ENCODE data around the gene RALGPS1.

RALGPS1 gene

DNA sequence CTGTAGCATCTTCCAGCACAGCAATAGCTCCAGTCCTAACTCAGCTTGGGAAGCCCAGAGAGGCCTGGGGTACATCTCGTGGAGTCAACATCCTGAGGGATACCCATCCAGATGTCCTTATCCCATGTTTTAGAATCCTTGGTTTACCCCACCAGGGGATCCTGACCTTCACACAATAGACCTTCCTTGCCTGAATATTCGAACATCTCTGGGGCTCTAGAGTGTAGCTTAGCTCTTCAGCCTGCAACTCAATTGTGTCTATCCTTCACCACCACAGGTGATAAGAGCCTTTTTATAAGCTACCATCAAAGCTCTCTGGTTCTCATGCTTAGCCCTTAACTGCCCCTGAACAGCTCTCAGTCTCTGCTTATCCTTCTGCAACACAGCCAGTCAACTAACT lies 7.5 kb upstream of the RALGPS1 start:
- no peak for DNase-seq

DNA sequence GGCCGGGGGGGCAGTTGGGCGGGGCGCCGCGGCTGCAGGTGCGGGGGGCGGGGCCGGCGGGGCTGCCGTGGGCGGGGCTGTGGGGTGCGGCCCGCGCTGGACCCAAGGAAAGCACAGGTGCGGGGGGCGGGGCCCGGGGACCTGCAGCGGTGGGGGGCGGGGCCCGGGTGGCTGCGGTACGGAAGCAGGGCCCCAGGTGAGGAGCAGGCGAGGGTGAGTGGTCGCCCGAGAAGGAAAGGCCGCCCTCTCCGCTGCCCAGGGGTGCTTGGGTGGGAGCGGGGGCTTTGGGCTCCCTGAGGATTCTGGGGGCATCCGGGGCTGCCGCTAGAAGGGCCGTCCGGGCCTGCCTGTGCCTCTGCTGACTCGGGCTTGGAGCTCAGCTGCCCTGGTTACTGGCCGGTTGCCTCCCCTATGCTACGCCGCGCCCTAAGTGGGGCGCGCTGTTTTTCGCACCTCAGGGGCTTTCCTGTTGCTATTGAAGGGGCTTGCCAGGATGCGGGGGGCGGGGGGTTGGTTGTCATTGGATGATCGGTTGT lies 767 bp downstream of the RALGPS1 start:
- no peak for DNase-seq

DNA sequence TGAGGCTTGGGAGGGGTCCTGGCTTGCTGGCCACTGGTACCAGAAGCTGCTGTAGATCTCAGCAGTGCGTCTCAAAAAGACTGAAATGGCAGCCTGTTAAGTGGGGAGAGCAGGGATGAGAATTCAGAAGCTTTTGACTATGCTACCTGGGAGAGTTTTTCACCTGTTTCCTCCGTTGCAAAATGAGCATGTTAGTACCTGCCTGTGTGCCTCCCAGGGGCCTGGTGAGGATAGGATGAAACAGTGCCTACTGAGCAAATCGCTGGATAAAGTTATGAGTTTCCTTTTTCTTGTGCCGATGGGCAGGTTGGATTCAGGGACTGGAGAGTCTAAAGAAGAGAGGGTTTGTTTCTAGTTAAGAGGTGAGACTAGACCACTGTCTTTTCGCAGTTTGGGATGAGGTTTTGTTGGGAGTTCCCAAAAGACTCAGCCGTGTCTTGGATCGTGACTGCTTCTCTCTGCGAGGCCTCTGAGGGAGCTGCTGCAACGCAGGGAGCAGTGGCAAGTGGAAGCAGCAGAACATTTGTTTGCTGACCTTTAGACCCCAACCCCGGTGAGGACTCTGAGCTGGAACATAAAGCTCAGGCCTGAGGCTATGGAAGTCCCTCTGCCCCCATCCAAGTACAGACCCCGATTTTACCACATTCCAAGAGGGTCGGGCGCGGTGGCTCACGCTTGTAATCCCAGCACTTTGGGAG lies 1.4 kb downstream of the RALGPS1 start:
- DNase-seq = no peak

DNA sequence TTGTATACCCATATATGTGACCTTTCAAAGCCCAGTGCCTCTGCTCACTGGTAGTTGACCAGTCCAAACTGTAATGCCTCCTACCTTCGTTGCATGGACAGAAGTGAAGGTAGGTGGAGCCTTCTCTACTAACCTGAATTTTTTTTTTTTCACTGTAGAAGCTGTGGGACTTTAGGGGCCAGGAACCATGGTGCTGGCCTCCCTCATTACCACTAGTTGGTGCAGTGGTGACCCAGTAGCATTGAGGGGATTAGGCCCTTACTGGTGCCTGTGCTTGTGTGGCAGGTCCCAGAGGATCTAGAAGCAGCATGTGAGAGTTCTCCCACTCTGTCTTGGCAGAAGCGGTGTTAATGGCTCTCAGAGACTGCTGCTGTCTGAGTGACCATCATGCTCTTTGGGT lies 2.3 kb downstream of the RALGPS1 start:
- no peak for DNase-seq

DNA sequence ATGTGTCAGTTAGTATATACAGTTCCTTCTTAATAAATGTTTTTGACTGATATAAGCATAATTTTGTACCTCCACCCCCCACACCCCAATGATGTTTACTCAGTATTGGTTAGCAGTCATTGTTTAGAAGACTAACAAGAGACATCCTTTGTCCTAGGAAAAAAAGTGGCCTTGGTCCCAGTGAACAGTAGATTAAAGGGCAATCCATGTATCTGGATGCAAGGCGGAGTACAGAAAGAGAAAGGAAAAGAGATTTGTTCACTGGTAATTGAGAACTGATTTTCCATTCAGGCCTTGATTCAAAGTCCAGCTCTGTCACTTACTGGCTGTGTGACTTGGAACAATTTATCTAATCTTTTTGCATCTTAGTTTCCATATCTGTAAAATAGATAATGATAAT lies 4.6 kb downstream of the RALGPS1 start:
- DNase-seq = no peak

DNA sequence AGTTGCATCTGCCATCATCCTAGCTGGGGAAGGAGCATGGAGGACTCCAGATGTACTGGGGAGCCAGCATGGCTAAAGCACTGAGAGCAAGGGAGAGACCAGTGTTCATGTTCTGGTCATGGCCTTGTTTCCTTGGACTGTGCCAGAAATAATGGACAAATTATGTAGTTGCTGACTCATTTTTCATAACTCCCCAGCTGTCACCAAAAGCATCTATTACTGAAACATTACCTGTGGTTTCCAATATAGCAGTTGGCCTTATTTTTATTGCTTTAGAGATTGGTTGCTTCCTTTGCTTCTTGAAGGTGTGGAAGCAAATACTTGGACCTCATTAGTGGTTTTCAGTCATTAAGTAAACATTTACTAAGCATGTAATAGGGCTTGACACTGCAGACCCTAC lies 11.3 kb downstream of the RALGPS1 start:
- no peak for DNase-seq

DNA sequence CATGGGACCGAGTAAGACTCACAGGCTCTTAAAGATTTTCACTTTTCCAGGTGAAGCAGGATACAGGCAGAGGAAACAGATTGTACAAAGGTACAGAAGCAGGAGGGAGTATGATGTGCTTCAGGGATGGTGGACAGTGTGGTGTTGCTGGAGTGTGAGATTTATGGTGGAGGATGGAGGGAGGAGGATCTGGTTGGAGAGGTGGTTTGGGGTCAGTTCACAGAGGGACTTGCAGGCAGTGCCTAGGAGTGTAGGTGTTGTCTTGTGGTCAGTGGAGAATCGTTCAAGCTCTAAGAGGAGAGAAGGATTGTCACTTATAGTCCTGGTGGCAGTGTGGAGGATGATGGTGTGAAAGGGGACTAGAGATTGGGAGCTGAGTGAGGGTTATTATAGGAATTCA lies 11.8 kb downstream of the RALGPS1 start:
- DNase-seq = no peak

DNA sequence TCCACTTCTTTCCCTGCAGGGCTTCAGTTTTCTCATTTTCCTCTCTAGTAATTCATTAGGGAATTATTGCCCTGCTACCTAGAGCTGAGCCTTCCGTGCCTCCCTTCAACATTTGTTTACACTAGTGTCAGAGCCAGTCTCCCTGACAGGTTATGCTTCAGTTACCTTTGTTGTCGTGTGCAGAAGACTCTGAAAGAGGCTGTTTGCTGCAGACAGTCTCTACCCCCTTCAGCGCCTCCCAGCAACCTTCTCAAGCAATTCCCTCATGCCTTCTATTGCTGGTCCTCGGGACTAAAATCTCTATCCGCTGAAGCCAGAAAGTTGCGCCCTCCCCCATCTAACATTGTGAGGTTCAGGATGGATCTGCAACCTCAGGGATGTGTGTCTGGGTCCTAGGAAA lies 12.8 kb downstream of the RALGPS1 start:
- no peak for DNase-seq

DNA sequence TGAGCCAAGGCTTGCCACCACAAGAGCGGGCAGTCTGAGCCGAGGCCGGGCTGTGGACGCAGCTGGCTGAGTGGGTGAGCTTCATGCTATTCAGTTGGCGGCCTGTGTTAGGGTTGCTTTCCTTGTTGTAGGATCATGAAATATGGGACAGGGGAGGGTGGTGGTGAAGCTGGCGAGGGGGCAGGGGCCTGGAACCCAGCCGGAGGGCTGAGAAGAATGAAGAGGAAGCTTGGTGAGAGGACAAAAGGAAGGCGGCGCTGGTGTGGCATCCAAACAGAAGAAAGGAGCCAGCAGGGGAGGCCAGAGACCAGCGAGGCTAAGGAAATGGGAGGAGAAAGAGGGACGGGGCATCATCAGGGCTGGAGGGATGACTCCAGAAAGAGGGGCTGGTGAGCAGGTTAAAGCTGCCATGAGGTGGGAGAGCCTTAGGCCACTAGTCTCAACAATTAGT lies 18.3 kb downstream of the RALGPS1 start:
- DNase-seq = no peak

DNA sequence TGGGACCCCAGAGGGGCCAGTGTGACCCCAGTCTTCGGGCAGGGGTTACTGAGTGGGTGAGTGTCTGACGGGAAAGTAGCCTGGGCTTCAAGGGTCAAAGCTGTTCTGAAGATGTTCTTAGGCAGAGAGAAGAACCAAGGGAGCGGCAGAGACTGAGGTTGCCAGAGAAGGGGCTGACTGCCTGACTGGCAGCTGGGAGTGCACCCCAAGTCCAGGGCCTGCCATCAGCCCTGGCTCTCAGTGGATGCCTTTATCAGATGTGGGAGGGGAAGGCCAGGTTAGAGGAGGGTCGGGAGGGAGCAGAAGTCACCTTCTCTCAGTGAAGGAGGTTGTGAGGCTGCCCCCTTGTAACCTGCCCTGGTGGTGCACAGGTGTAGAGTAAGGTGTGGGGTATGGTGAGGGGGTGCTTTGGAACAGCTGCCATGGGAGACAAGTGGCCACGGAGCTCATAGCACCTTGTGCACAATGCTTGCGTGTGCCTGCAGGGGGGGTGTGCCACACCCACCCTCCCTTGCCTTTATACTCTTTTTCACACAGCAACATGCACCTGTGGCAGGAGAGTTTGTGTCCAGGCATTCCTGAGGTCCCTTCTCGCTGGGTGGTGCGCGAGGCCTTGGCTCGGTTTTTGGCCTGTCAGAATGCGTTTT lies 18.9 kb downstream of the RALGPS1 start:
- DNase-seq = no peak

DNA sequence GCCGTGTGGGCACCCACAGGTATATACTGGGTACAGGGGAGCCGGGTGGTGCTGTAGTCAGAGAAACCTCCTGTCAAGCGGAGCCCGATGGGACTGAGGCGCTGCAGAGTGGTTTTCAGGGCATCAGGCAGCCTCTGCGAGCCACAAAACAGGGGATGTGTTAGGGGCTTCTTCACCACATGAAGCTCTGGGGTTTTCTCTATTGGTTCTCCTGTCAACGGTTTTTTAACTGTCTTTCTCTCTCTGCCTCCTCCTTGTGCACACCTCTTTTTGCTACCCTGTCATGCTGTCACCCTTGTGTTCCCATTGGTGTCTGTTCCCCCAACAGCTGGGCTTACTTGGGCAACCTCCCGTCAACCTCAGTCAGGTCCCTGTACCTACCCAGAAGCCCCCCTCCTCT lies 19.9 kb downstream of the RALGPS1 start:
- no peak for DNase-seq

DNA sequence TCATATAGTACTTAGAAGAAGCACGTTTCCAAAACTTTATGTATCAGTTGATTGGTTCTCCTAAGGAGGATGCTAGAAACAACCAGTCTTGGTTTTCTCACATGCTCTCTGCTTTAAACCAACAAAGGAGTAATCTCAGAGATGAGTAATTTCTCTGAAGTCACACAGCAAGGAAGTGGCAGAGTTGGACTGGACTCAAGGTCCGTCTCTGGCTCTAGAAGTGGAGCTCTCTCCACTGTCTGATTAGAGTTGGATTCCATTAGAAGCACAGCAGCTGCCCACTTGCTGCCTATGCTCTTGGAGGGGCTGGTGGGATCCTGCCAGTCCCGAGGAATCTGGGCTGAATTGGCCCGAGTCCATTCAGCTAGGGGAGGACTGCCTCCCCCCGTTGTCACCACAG lies 21.0 kb downstream of the RALGPS1 start:
- no peak for DNase-seq

DNA sequence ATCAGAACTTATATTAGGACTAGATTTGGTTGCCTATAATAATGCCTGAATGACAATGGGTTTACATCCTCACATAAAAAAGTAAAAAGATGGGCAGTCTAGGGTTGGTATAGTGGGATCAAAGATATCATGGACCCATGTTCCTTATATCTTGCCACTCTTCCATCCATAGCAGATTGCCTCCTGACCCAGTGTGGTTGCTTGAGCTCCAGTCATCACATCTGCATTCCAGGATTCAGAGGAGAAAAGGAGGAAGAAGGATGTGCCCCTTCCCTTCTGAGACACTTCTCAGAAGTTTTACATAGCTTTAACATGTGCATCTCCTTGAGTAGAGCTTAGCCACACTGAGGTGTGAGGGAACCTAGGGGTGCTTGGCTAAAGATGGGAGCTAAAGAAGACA lies 22.9 kb downstream of the RALGPS1 start:
- no peak for DNase-seq

DNA sequence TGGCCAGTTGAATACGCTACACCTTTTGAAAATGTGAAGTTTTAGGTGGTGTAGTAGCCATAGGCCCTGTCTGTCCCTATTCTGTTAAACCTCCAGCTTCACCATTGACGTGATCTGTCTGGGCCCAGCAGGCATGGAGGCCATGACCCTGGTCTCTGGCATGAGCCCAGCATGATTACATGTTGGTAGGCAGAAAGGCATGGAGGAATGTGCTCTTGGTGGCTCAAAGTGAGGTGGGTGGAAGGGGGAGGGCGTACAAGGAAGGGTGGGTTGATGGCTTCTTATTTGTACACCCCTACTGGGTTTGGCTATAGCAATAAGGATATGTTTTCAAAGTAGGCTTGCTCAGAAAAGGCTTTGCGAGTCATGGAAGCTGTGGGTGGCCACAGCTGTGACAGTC lies 23.7 kb downstream of the RALGPS1 start:
- DNase-seq = no peak

DNA sequence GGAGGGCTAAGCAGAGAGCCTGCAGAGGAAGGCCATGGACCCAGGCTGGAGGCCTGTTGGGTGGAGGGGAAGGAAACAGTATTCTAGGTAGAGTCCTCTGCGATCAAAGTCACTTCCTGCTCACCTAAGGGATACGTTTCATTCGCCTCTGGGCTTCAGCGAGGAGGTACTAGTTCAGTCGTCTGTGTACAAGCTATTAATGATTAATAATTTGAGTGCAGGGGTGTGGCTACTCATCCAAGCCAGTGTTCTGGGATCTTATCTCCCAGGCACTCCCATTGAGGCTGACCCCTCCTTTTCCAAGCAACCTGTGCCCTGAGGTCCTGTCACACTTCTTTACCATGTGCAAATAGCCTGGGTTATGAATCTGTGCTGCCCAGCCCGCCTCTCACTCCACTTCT lies 25.2 kb downstream of the RALGPS1 start:
- no peak for DNase-seq

DNA sequence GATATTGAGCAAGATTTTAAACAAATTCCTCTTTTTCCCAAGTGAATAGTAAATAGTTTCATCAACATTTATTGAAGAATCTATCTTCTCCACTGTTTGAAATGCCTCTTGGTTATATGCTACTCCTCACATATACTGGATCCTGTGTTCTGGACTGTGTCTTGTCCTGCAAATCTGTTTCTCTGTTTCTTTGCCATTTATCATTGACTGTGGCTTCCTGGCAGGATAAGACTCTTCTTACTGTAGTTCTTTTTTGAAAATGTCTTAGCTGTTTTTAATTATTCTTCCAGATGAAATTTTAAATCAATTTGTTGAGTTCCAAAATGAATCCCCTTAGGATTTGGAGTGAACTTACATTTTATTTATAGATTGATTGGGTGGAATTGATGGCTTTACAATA lies 27.8 kb downstream of the RALGPS1 start:
- DNase-seq = no peak

DNA sequence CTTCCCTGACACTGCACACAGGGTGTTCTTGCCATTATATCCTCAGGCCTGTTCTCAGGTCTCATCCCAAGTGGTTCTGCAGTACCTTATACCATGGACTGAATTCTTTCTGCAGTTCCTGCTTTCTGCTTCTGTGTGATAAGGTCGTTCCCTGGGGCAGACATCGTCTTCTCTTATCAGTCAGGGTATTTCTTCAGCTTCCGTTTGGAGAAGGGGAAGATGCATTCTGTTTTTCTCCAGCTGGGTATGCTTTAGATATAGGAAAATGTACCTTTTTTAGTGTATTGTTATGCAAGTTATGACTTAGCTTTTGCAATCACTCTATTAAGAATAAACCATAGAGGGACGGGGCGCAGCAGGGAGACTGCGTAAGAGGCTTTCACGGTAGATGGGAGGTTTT lies 31.1 kb downstream of the RALGPS1 start:
- DNase-seq = no peak

DNA sequence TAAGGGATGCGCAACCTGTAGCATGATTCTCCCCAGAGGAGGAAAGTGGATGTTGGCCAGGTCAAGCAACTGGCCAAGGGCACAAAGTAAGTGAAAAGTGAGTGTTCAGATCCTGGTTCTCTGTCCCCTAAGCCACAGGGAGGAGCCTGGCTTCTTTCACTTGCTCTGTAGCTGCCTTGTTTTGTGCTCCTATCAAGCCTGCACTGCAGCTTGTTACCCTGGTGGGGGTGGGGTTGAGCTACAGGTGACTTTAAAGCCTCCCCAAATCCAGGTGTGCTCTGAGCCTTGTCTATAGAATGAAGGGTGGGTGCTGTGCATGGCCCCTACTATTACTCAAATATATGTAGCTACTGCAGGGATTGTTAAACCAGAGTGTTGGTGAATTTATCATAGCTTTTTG lies 32.9 kb downstream of the RALGPS1 start:
- DNase-seq = no peak

DNA sequence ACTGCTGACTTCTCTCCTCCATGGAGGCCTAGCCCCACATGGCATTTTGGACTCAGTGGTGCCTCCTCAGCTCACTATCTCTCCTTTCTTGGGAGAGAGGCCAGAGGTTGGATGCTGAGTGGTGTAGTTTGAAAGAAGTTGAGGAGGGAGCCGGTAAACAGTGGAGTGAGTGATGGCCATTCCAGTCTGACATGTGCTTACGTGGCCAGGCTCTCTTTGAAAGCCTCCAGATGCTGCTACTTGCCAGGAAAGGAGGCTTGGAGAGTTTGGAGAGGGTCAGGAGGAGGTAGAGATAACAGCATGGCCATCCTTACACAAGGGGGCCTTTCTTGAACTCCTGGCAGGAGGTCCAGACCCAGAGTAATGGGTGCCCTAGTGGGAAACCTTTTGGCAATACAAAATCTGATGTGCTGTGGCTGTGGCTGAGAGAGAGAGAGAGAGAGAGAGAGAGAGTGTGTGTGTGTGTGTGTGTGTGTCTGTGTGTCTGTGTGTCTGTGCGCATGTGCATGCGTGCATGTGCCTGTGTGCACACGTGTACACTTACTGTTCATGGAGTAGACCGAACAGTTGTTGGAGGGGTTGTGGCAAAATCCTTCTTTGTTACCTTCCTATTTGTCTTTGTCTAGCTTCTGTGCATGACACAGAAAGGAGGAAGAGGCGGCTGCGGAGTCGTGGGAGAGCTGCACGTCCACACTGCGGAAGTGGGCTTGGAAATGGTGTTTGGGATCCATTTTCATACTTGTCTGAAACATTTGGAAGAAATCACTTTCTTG lies 37.8 kb downstream of the RALGPS1 start:
- no peak for DNase-seq

DNA sequence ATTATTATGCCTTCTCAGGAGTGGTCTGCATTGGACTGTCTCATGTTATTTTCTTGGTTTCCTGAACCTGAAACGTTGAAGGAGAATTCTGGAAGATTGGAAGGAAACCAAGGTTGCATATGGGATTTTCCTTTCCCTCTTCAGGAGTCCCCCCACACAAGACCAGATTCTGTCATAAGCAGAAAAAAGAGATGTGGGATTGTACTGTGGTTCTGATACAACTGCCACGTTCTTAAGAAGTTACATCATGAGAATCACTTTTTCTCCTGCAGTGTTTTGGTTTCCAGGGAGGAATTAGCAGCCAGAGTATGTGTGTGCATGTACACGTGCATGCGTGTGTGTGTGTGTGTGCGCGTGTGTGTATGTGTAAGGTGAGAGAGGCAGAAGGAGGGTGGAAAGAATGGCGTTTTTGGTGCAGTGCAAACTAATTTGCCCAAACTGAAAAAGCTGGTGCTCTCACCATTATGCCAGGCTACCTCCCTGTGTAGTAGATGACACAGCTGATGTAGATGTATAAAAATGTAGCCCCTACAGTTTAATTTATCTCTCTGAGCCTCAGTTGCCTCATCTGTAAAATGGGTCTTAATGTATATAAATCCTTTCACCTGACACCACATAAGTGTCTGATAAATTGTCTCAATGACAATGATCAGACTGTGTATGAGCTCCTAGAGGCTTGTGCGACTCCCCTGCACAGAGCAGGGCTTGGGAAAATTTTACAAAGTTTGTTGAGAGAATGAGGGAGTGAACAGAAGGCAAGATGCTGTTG lies 38.6 kb downstream of the RALGPS1 start:
- no peak for DNase-seq

DNA sequence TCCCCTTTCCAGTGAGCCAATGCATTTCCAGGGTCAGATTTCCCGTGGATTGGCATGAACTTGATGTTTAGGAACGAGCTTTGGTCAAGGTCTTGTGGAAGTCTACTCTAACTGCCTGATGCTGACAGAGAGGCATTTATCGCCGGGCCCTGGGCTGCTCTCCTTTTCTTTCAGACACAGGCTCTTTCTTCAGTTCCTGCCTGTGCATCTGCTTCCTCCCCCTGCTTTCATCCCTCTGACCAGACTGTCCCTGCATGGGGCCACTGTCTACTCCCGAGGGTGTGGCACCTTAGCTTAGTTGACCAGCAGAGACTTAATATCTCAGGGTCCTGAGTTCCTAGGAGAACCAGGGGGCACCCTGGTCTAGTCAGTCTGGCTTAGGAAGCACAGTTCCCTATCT lies 41.2 kb downstream of the RALGPS1 start:
- DNase-seq = no peak

DNA sequence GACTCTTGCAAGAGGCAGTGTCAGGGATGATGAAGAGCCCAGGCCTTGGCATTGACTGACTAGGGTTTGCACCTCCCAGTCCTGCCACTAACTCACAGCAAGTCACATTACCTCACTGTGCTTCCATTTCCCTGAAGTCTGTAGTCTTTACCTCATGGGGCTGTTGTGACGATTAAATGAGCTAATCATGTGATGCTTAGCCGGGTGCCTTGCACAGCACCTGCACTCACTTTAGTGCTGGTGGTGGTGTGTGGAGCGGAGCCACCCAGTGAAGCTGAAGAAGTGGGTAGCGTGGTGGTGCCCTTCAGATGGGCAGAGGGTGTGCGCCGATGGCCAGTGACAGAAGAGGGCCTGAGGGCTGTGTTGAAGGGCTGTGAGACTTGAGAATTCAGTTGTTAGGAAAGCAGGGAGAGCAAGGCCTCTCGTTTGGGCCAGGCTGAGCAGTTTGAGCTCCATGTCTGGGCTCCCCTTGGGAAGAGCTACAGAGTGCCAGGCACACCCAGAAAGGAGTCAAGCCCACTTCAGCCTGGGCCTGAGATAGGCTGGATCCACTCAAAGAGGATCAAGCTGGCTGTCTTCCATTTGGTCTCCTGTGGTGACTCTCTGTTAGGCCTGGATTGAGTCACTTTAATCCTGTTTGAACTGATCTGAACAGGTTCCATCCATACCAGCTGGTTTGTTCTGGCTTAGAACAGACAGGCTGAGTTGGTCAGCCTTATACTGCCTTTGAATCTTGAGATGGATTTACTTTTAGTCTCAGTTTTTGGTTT lies 42.5 kb downstream of the RALGPS1 start:
- DNase-seq = no peak

Data from suppressor macrophage treated with lipopolysaccharide for 1 hour (primary cell).